NCI-H128 (cell line): Measurements from ENCODE around the gene ARHGEF39.
A peak's percentile ranks its signal among the peaks of the same experiment; 100 is the strongest.

ENCODE experiments used
- DNase-seq: peaks from one replicate; lab custom pipeline; 2025; ENCODE audit not compliant: unreplicated experiment; lab: John Stamatoyannopoulos, UW

The ARHGEF39 gene, protein sequence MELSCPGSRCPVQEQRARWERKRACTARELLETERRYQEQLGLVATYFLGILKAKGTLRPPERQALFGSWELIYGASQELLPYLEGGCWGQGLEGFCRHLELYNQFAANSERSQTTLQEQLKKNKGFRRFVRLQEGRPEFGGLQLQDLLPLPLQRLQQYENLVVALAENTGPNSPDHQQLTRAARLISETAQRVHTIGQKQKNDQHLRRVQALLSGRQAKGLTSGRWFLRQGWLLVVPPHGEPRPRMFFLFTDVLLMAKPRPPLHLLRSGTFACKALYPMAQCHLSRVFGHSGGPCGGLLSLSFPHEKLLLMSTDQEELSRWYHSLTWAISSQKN

DNA sequence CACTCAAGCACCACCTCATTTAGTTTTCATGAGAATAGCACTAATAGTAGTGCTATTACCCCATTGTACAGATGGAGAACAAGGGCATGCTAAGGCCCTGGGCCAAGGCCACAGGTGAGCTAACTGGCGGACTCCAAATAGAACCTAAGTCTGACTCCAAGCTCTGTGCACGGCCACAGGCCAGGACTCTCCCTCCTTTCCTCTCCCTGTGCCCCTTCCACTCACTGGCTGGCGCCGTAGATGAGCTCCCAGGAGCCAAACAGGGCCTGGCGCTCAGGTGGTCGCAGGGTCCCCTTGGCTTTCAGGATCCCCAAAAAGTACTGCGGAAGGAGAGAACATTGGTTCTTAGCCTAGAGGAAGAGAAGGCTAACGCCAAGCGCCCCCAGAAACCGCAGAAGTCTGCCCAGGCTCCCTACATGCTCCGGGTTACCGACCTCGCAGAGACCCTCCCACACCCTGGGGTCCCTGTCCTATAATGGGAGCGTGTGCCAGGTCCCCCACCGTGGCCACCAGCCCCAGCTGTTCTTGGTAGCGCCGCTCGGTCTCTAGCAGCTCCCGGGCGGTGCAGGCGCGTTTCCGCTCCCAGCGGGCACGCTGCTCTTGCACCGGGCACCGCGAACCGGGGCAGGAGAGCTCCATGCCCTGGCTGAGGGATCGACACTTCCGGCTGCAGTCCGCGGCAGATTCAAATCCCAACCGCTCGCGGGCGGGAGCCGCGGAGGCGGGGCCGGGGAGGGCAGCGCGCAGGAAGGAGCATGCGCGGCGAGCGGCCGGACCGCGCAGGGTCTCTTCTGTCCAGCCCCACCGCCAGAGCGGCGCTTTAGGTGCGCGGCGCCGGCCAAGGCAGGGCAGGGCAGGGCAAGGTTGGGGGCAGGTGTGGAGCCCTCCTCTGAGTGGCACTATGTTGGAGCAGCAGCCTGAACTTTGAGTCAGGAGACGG is at the start of gene ARHGEF39:
TSS of gene ARHGEF39 (minus strand) at position 665 of the 940 bp plus-strand sequence. CDS start at position 639, 26 bp downstream.
- DNase-seq, result peak; percentile 73

- DNase-seq, result no peak
Measured at GRCh38 chr9:35714123-35714522, 49.1 kb upstream of the ARHGEF39 start.

GRCh38 chr9:35713578-35713977 is 48.6 kb upstream of the ARHGEF39 start:
- DNase-seq, result no peak

DNA sequence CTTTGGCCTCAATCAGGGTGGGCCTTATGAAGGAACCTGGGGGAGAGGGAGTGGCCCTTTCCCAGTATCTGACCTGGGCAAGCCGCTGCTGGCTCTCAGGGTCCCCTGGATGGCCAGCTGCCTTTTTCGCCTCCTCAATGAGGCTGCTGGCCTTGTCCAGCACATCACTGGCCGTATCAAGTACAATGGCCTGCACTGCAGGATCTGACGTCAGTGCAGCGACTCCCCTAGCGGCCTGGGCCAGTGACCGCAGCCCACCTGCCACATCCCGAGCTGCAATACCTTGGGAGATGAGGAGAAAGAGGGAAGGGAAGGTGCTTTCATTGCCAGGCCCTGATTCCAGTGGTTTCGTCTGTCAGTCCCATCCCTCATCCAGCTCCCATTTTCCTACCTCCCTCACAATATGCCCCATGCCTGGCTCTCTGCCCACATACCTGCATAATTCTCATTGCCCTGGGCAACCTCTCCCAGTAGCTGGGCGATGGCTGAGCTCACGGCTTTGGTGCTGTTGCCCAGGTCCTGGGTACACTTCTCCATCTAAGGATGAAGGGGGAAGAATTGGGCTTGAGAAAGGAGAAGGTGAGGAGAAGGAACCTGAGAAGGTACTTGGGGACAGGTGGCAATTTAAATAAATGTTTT is 47.9 kb upstream of the ARHGEF39 start:
- DNase-seq, result no peak

GRCh38 chr9:35711501-35712428 is 46.8 kb upstream of the ARHGEF39 start:
- no peak for DNase-seq

- DNase-seq, result no peak
Measured at GRCh38 chr9:35710818-35711500, 46.0 kb upstream of the ARHGEF39 start.

GRCh38 chr9:35708146-35708545 is 43.2 kb upstream of the ARHGEF39 start:
- DNase-seq, result no peak

DNA sequence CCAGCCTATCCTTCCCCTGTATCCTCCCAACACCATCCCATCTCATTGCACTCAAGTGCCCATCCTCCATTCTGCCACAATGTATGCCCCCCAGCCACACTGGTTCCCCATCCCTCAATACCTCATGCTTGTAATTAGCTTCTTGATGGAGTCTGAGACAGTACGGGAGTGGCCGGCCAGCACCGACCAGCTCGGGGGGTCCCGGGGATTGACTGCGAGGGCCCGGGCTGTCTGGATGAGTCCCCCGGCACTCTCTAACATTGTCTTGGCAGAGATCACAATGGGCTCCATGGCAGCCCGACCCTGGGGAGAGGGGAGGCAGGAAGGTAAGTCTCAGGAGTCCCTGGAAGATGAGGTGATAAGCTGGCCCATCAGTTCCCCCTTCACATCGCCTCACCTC is 42.0 kb upstream of the ARHGEF39 start:
- no peak for DNase-seq

GRCh38 chr9:35705836-35706430 is 40.9 kb upstream of the ARHGEF39 start:
- DNase-seq, result no peak

DNA sequence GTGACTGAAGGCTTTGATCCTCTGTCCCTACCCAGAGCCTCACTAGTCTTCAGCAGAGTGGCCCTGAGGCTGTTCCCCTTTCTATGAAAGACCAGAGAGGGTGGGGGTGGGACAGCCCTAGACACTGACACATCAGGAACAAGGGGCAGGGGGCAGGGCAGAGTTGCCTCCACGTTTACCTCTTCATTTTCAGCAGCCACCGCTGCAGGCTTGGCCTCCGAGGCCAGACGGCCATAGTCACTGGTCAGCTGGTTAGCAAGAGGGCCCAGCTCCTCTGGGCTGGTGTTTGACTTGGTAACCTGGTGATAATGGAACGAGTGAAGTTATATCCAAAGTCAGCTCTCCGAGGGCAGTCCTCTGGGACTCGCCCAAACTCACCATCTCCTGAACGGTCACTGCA is 40.4 kb upstream of the ARHGEF39 start:
- DNase-seq, result no peak

GRCh38 chr9:35703906-35704672 is 39.1 kb upstream of the ARHGEF39 start:
- no peak for DNase-seq

DNA sequence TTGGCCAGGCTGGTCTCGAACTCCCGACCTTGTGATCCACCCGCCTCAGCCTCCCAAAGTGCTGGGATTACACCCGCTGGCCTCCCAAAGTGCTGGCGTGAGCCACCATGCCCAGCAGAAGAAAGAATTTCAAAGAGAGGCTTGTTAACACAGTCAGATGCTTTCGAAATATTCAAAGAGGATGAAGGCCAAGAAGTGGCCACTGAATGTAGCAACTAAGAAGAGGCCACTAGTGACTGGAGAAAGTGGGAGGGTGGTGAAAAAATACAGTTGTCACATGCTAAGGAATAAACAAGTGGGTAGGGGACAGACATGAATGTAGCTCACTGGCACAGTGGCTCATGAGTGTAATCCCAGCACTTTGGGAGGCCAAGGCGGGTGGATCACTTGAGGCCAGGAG is 37.7 kb upstream of the ARHGEF39 start:
- no peak for DNase-seq

- no peak for DNase-seq
Measured at GRCh38 chr9:35700942-35701341, 35.9 kb upstream of the ARHGEF39 start.

GRCh38 chr9:35700031-35700430 is 35.0 kb upstream of the ARHGEF39 start:
- no peak for DNase-seq

GRCh38 chr9:35698231-35698630 is 33.2 kb upstream of the ARHGEF39 start:
- DNase-seq, result no peak

- no peak for DNase-seq
Measured at GRCh38 chr9:35697486-35697885, 32.5 kb upstream of the ARHGEF39 start.

GRCh38 chr9:35696520-35697215 is 31.7 kb upstream of the ARHGEF39 start:
- DNase-seq, result no peak

GRCh38 chr9:35695943-35696401 is 31.0 kb upstream of the ARHGEF39 start:
- DNase-seq, result no peak
